UCSD-AML1 (cell line): ENCODE measurements around the gene IRF4.

ENCODE experiments used
- DNase-seq: peaks from one replicate; lab custom pipeline; 2025; ENCODE audit not compliant: unreplicated experiment; lab: John Stamatoyannopoulos, UW

Gene IRF4

DNA sequence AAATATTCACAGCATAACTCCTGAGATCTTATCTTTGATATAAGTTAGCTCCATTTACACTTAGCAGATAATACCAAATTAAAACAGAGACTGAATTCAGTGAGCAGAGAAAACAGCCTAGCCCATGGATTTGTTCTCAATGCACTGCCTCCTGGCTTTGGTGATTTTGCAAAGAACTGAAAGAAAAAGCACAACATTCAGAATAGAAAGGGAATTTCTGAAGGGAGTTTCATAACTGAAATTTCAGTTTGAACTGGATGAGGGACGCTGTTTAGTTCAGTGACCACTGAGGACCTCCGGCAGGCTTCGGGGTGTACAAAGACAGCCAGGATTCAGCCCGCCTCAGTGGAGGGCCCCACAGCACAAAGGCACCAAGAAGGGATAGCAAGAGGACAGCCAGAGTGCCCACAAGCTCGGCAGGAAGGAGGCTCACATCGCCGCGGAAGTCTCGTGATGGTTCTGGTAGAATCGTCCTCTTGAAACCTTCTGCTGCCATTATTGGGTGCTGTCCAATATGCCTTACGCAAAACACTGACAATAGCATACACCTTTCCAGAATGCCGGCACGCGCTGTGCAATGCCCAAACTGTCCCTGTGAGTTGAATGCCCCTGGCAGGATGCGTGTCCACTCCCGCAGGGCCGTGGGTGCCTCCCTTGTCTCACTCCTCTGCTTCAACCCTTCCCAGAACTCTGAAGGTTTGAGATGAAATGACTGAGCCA, 9.7 kb upstream of the IRF4 start:
- no peak for DNase-seq

DNA sequence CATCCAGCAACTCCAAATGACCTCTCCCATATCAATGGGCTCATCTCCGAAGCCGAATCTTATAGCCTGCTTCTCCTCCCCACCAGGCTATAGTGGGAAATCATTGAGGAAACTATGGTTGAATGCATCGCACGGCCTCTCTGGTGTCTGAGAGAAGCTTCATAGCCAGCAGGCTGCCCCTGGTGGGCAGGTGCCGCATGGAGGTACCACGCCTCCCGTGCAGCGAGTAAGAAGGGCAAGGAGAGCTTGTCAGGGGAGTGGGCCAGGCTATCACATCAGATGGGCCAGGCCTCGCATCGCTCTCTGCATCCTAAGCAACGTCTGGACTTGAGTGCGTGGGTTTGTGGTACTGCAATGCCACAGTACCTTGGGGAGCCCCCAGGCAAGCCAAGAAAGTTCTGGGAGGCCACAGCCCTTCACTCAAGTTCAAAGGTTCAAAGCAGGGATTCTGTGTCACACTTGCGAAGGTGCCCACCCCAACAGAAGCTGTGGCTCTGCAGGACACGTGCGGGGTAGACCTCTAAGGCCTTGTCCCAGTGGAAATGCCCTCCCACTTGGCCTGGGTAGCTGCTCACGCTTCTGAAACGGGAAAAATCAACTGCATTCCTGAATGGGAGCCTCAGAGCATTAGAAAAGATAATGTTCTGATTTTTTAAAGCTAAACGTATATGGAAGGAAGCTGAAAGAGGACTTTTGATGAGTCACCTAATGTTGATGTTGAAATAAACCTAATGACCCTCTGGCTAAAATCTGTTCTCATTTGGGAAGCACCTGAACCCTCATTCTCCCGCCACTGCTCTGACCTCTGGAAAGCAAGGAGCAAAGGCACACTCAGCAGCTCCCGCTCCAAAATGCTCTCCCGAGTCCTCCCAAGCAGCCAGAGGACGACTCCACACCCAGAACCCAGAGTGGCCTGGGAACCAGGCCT, 8.4 kb upstream of the IRF4 start:
- DNase-seq: no peak

DNA sequence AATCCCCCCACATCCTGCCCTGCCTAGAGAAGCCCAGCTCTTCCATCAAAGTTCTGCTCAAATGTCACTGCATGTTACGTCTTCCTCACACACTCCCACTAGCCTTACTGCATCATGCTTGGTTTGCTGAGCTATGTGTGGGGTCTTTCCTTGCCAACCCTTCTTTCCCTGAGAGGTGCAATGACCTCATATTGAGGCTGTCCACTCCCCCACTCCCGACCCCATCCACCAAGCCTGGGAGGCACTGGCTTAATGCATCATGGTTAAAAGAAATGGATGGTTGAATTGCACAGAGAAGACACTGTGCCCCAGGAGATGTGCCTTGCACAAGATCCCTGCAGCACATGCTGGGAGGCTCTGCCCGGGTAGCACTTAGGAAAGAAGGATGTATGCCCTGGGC, 7.7 kb upstream of the IRF4 start:
- DNase-seq: no peak

DNA sequence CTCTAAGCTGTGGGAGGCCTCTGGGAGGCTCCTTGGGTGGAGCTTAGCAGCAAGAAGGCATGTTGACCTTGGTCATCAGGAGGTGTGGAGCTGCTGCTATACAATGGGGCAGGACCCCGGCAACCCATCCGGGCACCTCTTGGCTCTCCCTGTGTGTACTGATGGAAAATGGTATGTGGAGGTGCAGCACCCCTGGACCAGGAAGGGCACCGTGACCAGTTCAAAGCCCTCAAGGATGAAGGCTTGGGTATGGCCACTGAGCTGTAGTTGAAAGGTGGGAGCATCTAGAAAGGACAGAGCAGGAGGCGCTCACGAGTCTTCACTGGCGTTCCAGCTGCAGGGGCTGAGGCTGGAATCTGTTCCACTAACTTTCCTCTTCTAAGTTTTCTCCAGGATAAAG, 6.7 kb upstream of the IRF4 start:
- no peak for DNase-seq

DNA sequence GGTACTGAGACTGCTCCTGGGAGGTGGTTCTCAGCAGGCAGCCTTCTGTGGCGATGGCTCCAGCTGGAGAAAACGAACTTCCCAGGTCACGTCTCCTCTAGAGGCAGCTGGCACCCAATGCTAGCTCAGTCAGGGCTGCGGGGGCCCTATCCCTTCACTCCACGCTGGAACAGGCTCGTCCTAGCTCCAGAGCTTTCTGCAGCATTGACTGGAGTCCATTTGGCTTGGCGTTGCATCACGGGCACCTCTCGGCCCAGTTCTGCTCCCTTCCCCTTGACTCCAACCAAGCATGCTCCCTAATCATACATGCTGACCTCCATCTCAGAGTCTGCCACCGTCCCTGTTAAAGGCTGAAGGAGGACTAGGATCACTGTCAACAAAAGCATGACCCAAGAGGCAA, 5.9 kb upstream of the IRF4 start:
- no peak for DNase-seq

DNA sequence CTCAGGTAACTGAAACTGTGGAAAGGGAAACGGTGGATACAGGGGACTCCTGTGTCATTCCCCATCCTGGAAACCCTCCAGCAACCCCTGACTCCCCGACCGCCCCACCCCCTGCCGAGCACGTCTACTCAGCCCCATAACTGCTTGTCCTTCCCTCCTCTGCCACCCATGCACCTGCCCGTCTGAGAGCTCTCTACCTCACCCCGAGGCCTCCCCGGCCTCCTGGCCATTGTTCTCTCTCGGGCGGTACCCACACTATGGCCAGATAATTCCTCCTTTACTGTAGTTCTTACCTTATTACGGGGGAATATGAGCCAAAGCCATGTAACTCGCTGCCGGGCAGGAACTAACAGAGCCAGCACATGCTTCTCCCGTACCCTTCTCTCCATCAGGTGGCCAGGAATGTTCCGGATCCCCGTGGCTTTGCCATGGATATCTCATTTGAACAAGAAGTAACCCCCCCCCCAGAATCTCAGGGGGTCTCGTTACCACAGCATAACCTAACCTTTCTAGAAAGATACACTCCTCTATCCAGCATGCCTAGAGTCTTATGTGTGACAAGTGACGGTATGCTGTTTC, 4.8 kb upstream of the IRF4 start:
- no peak for DNase-seq

DNA sequence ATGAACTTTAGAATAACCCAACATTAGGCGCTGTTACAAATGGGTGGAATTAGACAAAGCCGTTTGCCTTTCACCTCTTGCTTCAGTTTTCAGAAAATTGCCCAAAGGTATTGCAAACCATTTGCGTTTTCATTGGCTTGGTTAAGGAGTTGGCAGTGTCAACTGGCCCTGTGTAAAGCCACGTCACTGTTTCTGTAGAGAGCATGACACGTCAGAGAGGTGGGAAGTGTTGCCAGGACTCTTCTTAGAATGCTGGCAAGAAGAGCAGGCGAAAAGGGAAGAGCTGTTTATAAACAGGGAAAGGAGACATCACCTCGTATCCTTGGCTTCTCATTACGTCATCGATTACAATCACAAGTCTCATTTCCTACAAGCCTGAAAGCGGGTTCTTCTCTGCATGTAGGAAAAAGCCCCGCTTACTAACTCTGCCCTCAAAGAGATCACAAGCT, 4.2 kb upstream of the IRF4 start:
- no peak for DNase-seq

DNA sequence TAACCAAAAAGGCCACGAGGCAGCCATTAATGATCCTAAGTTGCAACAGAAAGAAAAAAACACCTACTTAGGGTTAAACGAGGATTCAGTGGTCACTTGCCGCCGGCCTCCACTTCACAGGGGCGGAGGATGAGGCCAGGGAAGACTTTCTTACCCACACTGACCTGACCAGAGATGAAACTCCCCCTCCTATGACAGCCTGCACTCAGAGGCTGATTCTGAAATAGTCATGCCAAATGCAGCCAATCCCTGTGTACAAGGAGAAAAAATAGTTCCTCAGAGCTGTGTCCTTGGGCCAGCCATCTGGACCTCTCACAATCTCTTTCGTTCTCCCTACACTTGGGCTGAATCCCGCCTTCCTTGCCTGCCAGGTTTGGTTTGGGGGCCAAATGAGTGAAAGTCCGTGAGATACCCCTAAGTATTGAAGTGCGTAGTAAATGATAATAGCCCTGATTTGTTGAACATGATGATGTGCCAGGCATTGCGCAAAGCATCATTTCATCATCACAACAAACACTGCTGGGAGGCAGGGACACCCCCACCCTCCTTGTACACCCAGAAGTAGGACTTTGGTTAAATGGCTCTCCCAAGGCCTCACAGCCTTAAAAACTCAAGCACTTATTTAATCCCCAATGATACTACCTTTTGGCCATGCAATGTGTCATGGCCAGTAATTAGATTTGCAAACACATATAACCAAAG, 3.2 kb upstream of the IRF4 start:
- no peak for DNase-seq

DNA sequence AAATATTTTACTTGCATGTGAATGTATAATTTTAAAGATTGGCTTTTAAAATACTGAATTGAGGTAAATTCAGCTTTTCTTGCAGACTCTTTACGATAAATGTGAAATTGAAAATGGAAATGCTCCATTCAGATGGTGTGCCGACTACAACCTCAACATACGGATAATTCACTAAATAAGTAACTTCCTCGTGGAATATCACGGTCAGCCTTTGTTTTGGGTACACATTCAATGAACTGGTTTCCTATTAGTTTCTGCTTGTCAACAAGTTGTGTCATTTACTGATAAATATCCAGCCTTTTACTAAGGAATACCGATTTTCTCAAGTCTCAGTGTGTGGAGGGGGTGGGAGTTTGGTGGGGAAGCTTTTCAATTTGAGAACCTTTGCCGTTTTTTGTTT, 2.4 kb upstream of the IRF4 start:
- DNase-seq: no peak

DNA sequence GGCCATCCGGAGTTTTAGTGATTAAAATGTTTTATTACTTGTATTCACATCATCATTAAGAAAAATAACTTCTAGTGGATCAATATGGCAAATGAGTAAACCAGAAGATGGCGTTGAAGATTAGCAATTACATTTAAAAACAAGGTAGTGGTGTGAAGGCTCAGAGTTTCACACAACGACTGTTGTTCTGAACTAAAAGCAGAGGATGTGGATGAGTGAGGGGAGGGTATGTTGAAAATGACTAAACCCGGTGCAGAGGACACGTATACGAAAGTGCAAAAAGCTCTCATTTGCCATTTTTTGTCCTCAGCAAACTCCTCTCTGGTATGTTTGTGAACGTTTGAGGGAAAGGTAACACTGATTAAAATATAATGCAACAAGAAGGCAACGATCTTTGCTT, 1.9 kb upstream of the IRF4 start:
- DNase-seq: no peak

DNA sequence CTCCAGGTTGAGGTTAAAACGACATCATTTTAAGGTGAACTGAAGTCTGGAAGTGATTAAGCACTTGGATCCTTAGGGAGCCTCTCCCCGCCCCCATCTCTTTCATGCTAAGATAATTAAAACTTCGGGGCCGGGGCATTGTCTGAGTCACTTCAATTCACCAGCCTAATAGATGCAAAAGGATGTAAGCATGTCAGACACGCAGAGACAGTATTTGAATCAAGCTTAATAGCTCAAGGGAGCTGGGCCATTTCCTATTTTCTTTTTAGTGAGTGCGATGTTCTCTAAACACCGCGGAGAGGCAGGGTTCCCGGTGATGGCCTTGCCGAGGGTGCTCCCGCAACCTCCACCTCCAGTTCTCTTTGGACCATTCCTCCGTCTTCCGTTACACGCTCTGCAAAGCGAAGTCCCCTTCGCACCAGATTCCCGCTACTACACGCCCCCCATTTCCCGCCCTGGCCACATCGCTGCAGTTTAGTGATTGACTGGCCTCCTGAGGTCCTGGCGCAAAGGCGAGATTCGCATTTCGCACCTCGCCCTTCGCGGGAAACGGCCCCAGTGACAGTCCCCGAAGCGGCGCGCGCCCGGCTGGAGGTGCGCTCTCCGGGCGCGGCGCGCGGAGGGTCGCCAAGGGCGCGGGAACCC, 516 bp upstream of the IRF4 start:
- DNase-seq: no peak

DNA sequence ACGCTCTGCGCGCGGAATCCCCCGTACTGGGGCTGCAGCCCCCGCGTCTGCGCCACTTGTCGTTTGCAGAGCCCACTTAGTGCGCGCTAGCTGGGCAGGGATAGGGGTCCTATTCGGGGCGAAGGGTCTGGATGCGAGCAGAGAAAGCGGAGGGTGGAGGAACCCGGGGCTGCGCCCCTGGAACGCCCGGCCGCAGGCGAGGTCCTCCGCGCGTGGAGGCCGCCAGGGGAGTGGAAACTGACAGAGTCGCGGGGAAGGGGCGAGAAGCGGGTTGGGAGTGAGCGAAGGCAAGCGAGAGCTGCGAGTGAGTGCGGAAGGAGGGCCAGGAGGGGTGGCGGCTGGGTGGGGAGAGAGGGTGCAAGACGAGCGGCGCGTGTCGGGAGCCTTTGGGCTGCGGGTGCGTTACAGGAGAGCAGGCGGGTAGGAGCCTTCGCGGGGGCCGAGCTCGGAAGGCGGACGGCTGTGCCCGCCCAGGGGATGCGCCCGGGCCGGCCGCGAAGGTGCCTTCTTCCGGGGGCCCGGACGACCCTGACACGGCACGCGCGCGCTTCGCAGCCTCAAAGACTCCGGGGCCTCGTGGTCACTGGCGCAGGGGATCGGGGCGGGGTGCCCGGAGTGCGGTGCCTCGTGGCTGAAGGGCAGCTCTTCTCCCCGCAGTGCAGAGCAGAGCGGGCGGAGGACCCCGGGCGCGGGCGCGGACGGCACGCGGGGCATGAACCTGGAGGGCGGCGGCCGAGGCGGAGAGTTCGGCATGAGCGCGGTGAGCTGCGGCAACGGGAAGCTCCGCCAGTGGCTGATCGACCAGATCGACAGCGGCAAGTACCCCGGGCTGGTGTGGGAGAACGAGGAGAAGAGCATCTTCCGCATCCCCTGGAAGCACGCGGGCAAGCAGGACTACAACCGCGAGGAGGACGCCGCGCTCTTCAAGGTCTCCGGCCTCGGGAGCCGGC, 1.2 kb downstream of the IRF4 start:
- DNase-seq: no peak

DNA sequence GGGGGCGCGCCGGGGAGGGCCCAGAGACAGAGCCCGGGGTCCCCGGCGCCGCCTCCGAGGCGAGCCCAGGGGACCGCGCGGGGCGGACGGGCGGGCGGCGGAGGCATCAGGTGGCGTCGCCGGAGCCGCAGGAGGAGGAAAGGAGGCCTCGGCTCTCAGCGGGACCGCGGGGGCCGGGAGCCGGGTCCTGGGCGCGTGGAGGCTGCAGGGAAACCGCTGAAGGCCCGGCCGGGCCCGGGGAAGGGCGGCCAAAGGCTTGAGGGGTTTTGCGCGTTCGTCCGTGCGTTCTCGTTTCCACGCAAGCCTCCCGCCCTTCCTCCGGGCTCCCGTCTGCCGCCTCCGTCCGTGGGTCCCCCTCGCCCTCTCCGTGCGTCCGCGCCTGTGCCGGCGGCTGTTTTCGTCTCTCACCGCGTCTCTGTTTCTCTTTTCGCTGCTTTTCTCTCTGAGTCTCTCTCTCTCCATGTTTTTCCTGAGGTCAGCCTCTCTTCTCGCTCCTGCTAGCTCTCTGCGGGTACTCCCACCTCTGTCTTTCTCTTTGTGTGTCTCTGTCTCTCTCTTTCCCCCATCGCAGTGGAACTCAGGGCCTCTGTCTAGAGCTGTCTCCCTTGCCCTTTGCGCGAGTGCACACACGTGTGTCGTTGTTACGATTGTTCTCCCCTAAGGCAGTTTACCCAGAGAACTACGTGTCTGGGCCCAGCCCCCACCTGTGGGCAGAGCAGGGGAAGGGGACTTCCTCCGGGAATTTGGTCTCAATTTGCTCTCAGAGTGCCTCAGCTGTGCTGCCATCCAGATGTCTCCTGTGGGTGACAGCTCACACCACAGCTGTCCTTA, 2.1 kb downstream of the IRF4 start:
- DNase-seq: no peak

DNA sequence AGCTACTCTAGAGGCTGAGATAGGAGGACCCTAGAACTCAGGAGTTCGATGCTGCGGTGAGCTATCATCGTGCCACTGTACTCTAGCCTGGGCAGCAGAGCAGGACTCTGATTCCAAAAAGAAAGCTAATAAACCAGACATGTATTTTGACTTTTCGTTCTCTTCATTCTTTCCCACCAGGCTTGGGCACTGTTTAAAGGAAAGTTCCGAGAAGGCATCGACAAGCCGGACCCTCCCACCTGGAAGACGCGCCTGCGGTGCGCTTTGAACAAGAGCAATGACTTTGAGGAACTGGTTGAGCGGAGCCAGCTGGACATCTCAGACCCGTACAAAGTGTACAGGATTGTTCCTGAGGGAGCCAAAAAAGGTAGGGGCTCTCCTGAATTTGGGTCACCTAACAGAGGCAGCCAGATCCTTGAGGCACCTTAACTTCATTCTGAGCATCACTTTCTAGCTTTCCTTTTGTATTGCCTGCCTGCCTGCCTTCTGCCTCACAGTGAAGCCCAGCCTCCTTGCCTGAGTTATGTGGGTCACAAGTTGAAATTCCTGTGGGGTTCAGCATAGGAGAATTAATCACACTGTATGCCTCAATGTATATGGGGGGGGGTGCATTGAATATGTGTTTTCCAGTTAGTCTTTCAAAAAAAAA, 3.2 kb downstream of the IRF4 start:
- DNase-seq: no peak

DNA sequence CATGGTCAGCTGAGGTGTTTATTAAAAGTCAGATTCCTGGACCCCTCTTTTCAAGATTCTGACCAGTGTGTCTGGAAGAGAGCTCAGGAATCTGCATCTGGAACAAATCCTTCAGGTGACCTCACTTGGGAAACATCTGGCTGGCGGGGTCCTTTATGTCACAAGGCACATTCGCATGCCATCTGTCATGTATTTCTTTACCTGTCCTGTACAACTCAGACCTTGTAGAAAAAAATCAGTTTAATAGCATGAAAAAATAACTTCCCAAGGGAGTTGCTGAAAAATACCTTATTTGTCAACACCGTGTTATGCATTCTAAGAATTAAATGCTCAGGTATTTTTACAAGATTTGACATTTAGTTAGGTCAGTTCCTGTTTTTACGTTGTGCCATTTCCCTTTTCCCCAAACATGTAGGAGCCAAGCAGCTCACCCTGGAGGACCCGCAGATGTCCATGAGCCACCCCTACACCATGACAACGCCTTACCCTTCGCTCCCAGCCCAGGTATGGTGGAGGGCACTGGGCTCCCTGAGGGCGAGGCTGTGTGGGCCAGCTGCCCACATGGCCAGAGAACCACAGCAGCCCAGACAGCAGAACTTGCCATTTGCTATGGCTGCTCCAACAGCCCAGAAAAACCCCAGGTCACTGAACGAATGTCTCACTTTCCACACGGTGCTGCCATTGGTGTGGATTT, 4.0 kb downstream of the IRF4 start:
- DNase-seq: no peak

DNA sequence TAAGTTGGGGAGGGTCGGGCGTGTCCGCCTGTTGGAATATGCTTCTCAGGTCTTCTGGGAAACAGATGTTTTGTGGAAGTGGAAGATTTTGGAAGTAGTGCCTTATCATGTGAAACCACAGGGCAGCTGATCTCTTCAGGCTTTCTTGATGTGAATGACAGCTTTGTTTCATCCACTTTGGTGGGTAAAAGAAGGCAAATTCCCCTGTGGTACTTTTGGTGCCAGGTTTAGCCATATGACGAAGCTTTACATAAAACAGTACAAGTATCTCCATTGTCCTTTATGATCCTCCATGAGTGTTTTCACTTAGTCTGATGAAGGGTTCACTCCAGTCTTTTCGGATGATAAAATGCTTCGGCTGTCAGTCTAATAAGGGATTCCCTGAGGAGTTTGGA, 4.6 kb downstream of the IRF4 start:
- no peak for DNase-seq

DNA sequence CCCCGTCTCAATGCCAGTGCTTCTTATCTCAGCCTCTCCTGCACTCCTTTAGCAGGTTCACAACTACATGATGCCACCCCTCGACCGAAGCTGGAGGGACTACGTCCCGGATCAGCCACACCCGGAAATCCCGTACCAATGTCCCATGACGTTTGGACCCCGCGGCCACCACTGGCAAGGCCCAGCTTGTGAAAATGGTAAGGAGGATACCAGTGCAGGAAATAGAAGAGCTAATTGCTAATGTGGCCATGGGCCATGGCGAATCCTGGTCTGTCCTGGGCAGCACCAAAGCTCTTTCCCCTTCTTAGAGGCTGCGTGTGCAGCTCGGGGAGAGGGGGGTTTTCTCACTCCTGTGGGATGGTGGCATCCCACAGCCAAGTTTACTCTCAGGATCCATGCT, 5.5 kb downstream of the IRF4 start:
- DNase-seq: no peak

DNA sequence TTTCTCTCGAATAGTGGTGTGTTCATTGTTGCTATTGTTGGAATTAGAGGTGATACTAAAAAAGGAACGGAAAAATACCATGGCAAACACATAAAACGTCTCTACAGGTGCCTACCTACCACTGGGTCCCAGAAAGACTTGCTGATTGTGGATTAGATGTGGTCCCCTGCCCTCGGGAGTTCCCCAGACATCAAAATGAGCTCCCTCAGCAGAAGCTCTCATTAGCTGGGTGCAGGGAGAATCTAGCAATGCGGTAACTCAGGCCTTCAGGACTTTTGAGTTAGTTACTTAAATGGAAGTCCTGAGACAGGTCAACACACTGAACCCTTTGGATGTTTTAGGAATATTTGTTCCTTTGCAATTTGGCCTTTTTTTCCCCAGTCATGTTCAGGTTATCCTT, 6.1 kb downstream of the IRF4 start:
- DNase-seq: no peak
